ENCODE data around the gene HAAO. TPM values are rescaled to one million over a fixed set of nuclear protein-coding genes. Genes with fewer than 3 reads are reported as not detected.

Gene HAAO
- total and polyA plus RNA-seq, 12 donors = 2.7 to 30.1 (median 12.6) TPM

DNA sequence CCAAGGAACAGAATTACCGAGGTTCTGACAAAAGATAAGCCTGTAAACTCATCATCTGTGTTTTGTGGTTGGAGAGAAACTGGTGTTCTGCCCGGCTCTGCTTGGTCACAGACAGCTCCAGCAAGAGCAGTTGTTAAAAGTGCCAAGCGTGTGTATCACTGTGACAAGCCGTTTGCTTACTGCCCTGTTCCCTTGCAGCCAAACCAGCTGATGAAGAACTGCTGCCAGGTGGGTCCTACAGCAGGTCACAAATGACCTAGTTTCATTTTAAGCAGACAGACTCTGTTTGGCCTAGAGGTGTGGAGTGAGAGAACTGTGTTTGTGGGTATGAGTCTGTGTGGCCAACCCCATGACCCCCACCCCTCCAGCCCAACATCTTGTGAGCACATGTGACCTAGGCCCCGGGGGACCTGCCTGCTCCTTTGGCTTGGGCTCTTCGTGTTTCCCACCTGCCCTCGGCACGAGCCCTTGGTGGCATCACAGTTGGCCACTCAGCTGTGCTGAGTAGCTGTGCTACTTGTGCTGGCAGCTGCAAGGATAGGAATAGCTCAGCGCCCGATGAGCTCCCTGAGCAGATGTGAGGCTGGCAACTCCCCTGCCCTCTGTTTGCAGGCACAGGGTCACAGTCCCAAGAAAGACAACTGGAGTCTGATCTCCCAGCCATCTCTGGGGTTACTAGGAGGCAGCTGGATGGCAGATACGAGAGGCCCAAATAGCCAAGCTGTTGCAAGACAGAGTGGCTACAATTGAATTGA, 38.2 kb downstream of the HAAO start:
- Histone ChIP-seq H3K36me3 (replicated peaks in 1 of 2) (no peaks in the 10 kb centered on the region), H3K4me3 (no peak overlapping the region), H3K9me3 (replicated peaks in 1 of 3) (no peaks in the 10 kb centered on the region), H3K27ac (peak overlapping the region in 2 of 5 donors; percentile 21 to 34), H3K27me3 (no peaks in the 10 kb centered on the region), H3K4me1 (replicated peaks in 1 of 2) (peaks cover 0 to 12% of the 10 kb centered on the region in 2 donors)
- peak in 5 of 7 donors; percentile 54 to 72 (median 58) for DNase-seq
- WGBS, 4 donors = 56 to 67% (median 60%) methylated on average over 6 to 11 of the region's 11 CpGs
- intact Hi-C loops (cut with DNase I) = no loop called here
- TF ChIP-seq POLR2A (IDR thresholded peaks at IDR 0.05) = no peak
- TF ChIP-seq, protein P1, sequence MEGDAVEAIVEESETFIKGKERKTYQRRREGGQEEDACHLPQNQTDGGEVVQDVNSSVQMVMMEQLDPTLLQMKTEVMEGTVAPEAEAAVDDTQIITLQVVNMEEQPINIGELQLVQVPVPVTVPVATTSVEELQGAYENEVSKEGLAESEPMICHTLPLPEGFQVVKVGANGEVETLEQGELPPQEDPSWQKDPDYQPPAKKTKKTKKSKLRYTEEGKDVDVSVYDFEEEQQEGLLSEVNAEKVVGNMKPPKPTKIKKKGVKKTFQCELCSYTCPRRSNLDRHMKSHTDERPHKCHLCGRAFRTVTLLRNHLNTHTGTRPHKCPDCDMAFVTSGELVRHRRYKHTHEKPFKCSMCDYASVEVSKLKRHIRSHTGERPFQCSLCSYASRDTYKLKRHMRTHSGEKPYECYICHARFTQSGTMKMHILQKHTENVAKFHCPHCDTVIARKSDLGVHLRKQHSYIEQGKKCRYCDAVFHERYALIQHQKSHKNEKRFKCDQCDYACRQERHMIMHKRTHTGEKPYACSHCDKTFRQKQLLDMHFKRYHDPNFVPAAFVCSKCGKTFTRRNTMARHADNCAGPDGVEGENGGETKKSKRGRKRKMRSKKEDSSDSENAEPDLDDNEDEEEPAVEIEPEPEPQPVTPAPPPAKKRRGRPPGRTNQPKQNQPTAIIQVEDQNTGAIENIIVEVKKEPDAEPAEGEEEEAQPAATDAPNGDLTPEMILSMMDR (IDR thresholded peaks at IDR 0.05) = no peak

DNA sequence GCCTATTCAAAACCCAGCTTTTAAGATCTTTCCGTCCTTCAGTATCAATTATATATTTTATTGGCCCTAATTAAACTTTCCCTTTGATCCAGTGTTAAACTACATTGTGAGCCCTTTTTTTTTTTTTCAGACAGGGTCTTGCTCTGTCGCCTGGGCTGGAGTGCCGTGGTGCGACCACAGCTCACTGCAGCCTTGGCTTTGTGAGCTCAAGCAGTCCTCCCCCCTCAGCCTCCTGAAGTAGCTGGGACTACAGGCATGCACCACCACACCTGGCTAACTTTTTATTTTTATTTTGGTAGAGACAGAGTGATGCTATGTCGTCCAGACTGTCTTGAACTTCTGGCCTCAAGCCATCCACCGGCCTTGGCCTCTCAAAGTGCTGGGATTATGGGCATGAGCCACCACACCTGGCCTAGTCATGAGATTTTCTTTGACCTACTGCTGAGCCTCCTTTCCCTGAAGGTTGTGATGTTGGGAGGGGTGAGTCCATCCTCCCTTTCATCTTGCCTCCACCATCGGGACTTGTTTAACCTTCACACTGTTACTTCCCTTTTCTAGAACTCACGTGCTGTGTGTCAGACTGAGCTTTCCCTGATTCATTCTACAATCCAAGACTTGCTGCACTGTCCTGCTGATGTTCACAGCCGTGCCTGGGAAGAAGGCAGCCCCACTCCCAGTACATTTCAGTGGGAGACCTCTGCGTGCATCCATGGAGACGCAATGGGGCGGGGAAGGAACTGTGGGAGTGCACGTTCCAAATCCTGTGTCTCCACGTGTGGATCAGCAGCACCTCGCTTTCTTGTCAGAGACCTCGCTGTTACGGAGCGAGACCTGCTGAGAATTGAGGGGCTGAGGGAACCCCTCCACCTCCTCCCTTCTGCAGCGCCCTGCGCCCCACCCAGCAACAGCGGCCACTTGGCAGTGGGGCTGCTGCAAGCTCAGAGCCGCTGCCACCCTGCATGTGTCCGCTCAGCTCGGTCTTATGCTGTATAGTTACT, 39.3 kb downstream of the HAAO start:
- 81 to 88% (median 84%) methylated on average over 22 to 24 of the region's 24 CpGs for WGBS, 4 donors
- no peak for DNase-seq
- TF ChIP-seq, protein P1 (IDR thresholded peaks at IDR 0.05) = no peak
- no peak for TF ChIP-seq POLR2A (IDR thresholded peaks at IDR 0.05)
- intact Hi-C loops (cut with DNase I) = no loop called here
- H3K36me3 ChIP-seq (replicated peaks in 1 of 2) = no peaks in the 10 kb centered on the region
- H3K27me3 ChIP-seq = no peaks in the 10 kb centered on the region
- H3K4me3 ChIP-seq = no peak overlapping the region
- peak overlapping the region in 1 of 5 donors; percentile 21 for H3K27ac ChIP-seq
- H3K9me3 ChIP-seq (replicated peaks in 1 of 3) = no peaks in the 10 kb centered on the region
- H3K4me1 ChIP-seq (replicated peaks in 1 of 2) = peaks cover 0 to 12% of the 10 kb centered on the region in 2 donors

DNA sequence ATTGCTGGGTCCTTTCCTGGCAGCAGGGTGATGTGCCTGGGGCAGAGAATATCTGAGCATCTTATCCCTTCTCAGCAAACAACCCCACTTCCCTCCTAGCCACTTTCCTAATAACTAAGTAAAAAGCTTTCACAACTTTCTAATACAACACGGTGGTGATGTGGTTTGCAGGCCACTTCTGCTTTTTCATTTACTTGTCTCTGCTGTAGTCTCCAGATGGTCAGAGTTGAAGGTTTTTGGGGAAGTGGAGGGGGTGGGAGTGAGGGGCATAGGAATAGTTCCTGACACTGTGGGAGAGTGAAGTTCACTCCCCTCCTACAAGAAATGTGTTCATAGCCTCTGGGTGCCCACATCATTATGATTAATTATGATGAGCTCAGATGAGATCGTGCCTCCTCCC, 40.1 kb downstream of the HAAO start:
- Histone ChIP-seq H3K27me3 (no peaks in the 10 kb centered on the region), H3K27ac (no peak overlapping the region), H3K36me3 (replicated peaks in 1 of 2) (no peaks in the 10 kb centered on the region), H3K4me1 (replicated peaks in 1 of 2) (peaks cover 0 to 12% of the 10 kb centered on the region in 2 donors), H3K9me3 (replicated peaks in 1 of 3) (no peaks in the 10 kb centered on the region), H3K4me3 (no peak overlapping the region)
- DNase-seq = peak in 2 of 7 donors; percentile 43 to 46
- TF ChIP-seq, protein P1 (IDR thresholded peaks at IDR 0.05) = no peak
- TF ChIP-seq POLR2A (IDR thresholded peaks at IDR 0.05) = no peak
- WGBS, 4 donors = 57 to 75% (median 67%) methylated on average over 2 of the region's 2 CpGs
- intact Hi-C loops (cut with DNase I) = no loop called here

DNA sequence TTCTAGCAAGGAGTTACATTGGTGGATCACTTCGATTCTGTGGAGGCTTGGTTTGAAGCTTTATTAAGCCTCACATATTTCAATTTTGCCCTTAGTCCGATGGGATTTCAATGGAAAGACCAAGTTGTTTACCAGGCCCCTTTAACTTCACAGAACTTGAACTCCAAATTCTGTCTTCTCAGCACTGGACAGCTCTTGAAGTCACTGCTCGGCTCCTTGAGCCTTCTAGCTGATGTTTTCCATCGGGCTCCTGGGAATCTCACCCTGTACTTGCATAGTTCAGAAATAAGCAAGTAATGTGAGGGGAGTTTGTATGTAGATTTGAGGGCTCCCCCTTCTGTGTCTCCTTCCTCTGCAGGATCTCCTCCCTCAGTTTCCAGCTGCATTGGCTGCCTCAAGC, 43.5 kb downstream of the HAAO start:
- TF ChIP-seq, protein P1 (IDR thresholded peaks at IDR 0.05) = no peak
- TF ChIP-seq POLR2A (IDR thresholded peaks at IDR 0.05) = no peak
- no peak overlapping the region for H3K27ac ChIP-seq
- 94 to 97% (median 96%) methylated on average over 4 of the region's 4 CpGs for WGBS, 4 donors
- peaks cover 0 to 12% of the 10 kb centered on the region in 2 donors for H3K4me1 ChIP-seq (replicated peaks in 1 of 2)
- no peak for DNase-seq
- intact Hi-C loops (cut with DNase I) = no loop called here
- no peaks in the 10 kb centered on the region for H3K27me3 ChIP-seq
- H3K4me3 ChIP-seq = no peak overlapping the region
- no peaks in the 10 kb centered on the region for H3K9me3 ChIP-seq (replicated peaks in 1 of 3)
- H3K36me3 ChIP-seq (replicated peaks in 1 of 2) = no peaks in the 10 kb centered on the region
